ENCODE results near the gene CFAP97.

CFAP97 gene

GRCh38 chr4:185179488-185179887 lies 24.3 kb downstream of the CFAP97 start:
- Histone ChIP-seq H3K4me3 (ENCODE audit: low read length) (no peak overlapping the region), H4K20me1 (ENCODE audit: insufficient read depth, low read length) (peaks cover 5% of the 10 kb centered on the region; the same call in 1 of the 2 replicates), H3K4me2 (ENCODE audit: low read length) (no peak overlapping the region), H3K4me1 (ENCODE audit: low read length) (peaks cover 3% of the 10 kb centered on the region; the same call in 1 of the 2 replicates), H3K36me3 (replicated peaks; ENCODE audit: low read depth, low read length) (no peaks in the 10 kb centered on the region), H3K27me3 (ENCODE audit: low read depth, low read length) (no peaks in the 10 kb centered on the region), H3K79me2 (ENCODE audit: low read length) (peaks cover 20% of the 10 kb centered on the region), H3K9me3 (ENCODE audit: insufficient read depth, low read length) (no peaks in the 10 kb centered on the region), H2AFZ (ENCODE audit: low read depth, low read length) (no peak overlapping the region), H3K9ac (ENCODE audit: low read length) (no peak overlapping the region), H3K27ac (ENCODE audit: low read length) (no peak overlapping the region)
- TF ChIP-seq CTCF (IDR thresholded peaks at IDR 0.05; ENCODE audit: low read depth, low read length) (no peak), EZH2phosphoT487 (IDR thresholded peaks at IDR 0.05; ENCODE audit: low read depth) (no peak)

- peaks cover 10% of the 10 kb centered on the region for H3K4me1 ChIP-seq (ENCODE audit: low read length)
- peak overlapping the region; percentile 57 for H3K4me2 ChIP-seq (ENCODE audit: low read length)
- no peaks in the 10 kb centered on the region for H3K36me3 ChIP-seq (replicated peaks; ENCODE audit: low read depth, low read length)
- H3K27ac ChIP-seq (ENCODE audit: low read length), result peak overlapping the region; percentile 28; the same call in 1 of the 2 replicates
- no peak overlapping the region for H3K4me3 ChIP-seq (ENCODE audit: low read length)
- TF ChIP-seq CTCF (IDR thresholded peaks at IDR 0.05; ENCODE audit: low read depth, low read length), result no peak
- no peak for TF ChIP-seq EZH2phosphoT487 (IDR thresholded peaks at IDR 0.05; ENCODE audit: low read depth)
- H3K79me2 ChIP-seq (ENCODE audit: low read length), result no peaks in the 10 kb centered on the region
- H3K9ac ChIP-seq (ENCODE audit: low read length), result no peak overlapping the region
- peaks cover 6% of the 10 kb centered on the region for H4K20me1 ChIP-seq (ENCODE audit: insufficient read depth, low read length)
- no peak overlapping the region for H2AFZ ChIP-seq (ENCODE audit: low read depth, low read length)
- no peaks in the 10 kb centered on the region for H3K9me3 ChIP-seq (ENCODE audit: insufficient read depth, low read length)
- H3K27me3 ChIP-seq (ENCODE audit: low read depth, low read length), result no peaks in the 10 kb centered on the region
Observed at GRCh38 chr4:185171373-185172071, 32.3 kb downstream of the CFAP97 start.

- peaks cover 12% of the 10 kb centered on the region for H4K20me1 ChIP-seq (ENCODE audit: insufficient read depth, low read length)
- H3K27ac ChIP-seq (ENCODE audit: low read length), result no peak overlapping the region
- no peak overlapping the region for H2AFZ ChIP-seq (ENCODE audit: low read depth, low read length)
- TF ChIP-seq CTCF (IDR thresholded peaks at IDR 0.05; ENCODE audit: low read depth, low read length) (no peak), EZH2phosphoT487 (IDR thresholded peaks at IDR 0.05; ENCODE audit: low read depth) (no peak)
- H3K79me2 ChIP-seq (ENCODE audit: low read length), result no peaks in the 10 kb centered on the region
- H3K27me3 ChIP-seq (ENCODE audit: low read depth, low read length), result no peaks in the 10 kb centered on the region
- H3K4me2 ChIP-seq (ENCODE audit: low read length), result no peak overlapping the region
- no peaks in the 10 kb centered on the region for H3K9me3 ChIP-seq (ENCODE audit: insufficient read depth, low read length)
- no peak overlapping the region for H3K4me3 ChIP-seq (ENCODE audit: low read length)
- peaks cover 24% of the 10 kb centered on the region for H3K4me1 ChIP-seq (ENCODE audit: low read length)
- H3K9ac ChIP-seq (ENCODE audit: low read length), result no peak overlapping the region
- H3K36me3 ChIP-seq (replicated peaks; ENCODE audit: low read depth, low read length), result no peaks in the 10 kb centered on the region
Observed at GRCh38 chr4:185167234-185167633, 36.6 kb downstream of the CFAP97 start.

- TF ChIP-seq EZH2phosphoT487 (IDR thresholded peaks at IDR 0.05; ENCODE audit: low read depth), result no peak
- no peak for TF ChIP-seq CTCF (IDR thresholded peaks at IDR 0.05; ENCODE audit: low read depth, low read length)
- peak overlapping the region; percentile 42 for H3K4me2 ChIP-seq (ENCODE audit: low read length)
Observed at GRCh38 chr4:185165605-185166063, 38.2 kb downstream of the CFAP97 start.

More at GRCh38 chr4:185165605-185166063, 38.2 kb downstream of the CFAP97 start:
- no peaks in the 10 kb centered on the region for H3K27me3 ChIP-seq (ENCODE audit: low read depth, low read length)
- H3K27ac ChIP-seq (ENCODE audit: low read length), result no peak overlapping the region
- no peaks in the 10 kb centered on the region for H3K9me3 ChIP-seq (ENCODE audit: insufficient read depth, low read length)
- peaks cover 14% of the 10 kb centered on the region for H3K4me1 ChIP-seq (ENCODE audit: low read length)
- H3K79me2 ChIP-seq (ENCODE audit: low read length), result no peaks in the 10 kb centered on the region
- no peak overlapping the region for H3K9ac ChIP-seq (ENCODE audit: low read length)
- no peak overlapping the region for H3K4me3 ChIP-seq (ENCODE audit: low read length)
- no peak overlapping the region for H2AFZ ChIP-seq (ENCODE audit: low read depth, low read length)
- H3K36me3 ChIP-seq (replicated peaks; ENCODE audit: low read depth, low read length), result no peaks in the 10 kb centered on the region
- H4K20me1 ChIP-seq (ENCODE audit: insufficient read depth, low read length), result peaks cover 6% of the 10 kb centered on the region; the same call in 1 of the 2 replicates
